SK-N-SH (cell line): Measurements from ENCODE around the gene PRM1. TPM values are rescaled to one million over a fixed set of nuclear protein-coding genes. Genes with fewer than 3 reads are reported as not detected.

Experiments used
- CTCF ChIA-PET: fragments of 300-600, 350-600 bp; formaldehyde crosslinking; extraction: SDS; loops from one replicate; lab custom pipeline; 2021; lab: Yijun Ruan, JAX
- POLR2A ChIA-PET: fragments of 350-600 bp; sonication (Branson Sonifier 250); formaldehyde crosslinking; extraction: SDS; loops from one replicate; lab custom pipeline; 2020; ENCODE audit warnings: antibody characterized with exemption, inconsistent platforms; lab: Yijun Ruan, JAX
- DNase-seq: peaks from one replicate; pipeline ENCODE4 v3.0.0; 2012
- H2AFZ ChIP-seq: fragments of 200-600 bp; sonication (generic); 2 replicates; pipeline ENCODE4 v1.8.1; 2016; ENCODE audit warnings: antibody characterized with exemption, mild to moderate bottlenecking, low read depth
- H3F3A ChIP-seq: fragments of 200-600 bp; sonication (generic); replicated peaks from 2 replicates; pipeline ENCODE3; 2016; ENCODE audit warnings: antibody characterized with exemption, mild to moderate bottlenecking; ENCODE audit not compliant: insufficient read depth
- H3K27ac ChIP-seq, 2 experiments: fragments of 200-500 bp in 1 of 2; fragments of 200-600 bp in 1 of 2; sonication (Bioruptor generic) in 1 of 2; sonication (generic), shearing (Covaris generic) in 1 of 2; 2 replicates each; pipeline versions ENCODE4 v1.5.1 to v1.6.1; 2014 to 2016; ENCODE audit warnings: low read depth in 2 of 2, inconsistent platforms in 1 of 2, low read length in 1 of 2, mild to moderate bottlenecking in 1 of 2, mixed read lengths in 1 of 2
- H3K27me3 ChIP-seq: fragments of 200-600 bp; sonication (generic), shearing (Covaris generic); 2 replicates; pipeline ENCODE4 v1.6.1; 2016; ENCODE audit warnings: mixed run types; ENCODE audit not compliant: insufficient read depth
- H3K36me3 ChIP-seq, 2 experiments: fragments of 200-500 bp in 1 of 2; fragments of 200-600 bp in 1 of 2; sonication (Bioruptor generic) in 1 of 2; sonication (generic) in 1 of 2; replicated peaks in 1 of 2; 2 replicates each; pipeline versions ENCODE3 to v1.5.1; 2014 to 2016; ENCODE audit warnings: low read length in 1 of 2, mild to moderate bottlenecking in 1 of 2; ENCODE audit not compliant: insufficient read depth in 2 of 2, control insufficient read depth in 1 of 2
- H3K4me1 ChIP-seq, 2 experiments: fragments of 200-500 bp in 1 of 2; fragments of 200-600 bp in 1 of 2; sonication (Bioruptor generic) in 1 of 2; sonication (generic), shearing (Covaris generic) in 1 of 2; 2 replicates each; pipeline versions ENCODE4 v1.5.1 to v1.6.1; 2014 to 2016; ENCODE audit warnings: low read depth in 1 of 2, low read length in 1 of 2, mixed run types in 1 of 2; ENCODE audit not compliant: insufficient read depth in 2 of 2, control insufficient read depth in 1 of 2
- H3K4me2 ChIP-seq: fragments of 200-600 bp; sonication (generic), shearing (Covaris generic); 2 replicates; pipeline ENCODE4 v1.6.1; 2017; ENCODE audit warnings: mixed run types
- H3K4me3 ChIP-seq, 2 experiments: fragments of 200-500 bp in 1 of 2; fragments of 200-600 bp in 1 of 2; sonication (Bioruptor generic) in 1 of 2; sonication (generic), shearing (Covaris generic) in 1 of 2; 2 replicates each; pipeline versions ENCODE4 v1.5.1 to v1.8.1; 2014 to 2016; ENCODE audit warnings: low read depth in 2 of 2, inconsistent platforms in 1 of 2, low read length in 1 of 2, mild to moderate bottlenecking in 1 of 2, mixed read lengths in 1 of 2, moderate library complexity in 1 of 2
- H3K79me2 ChIP-seq: fragments of 200-600 bp; sonication (generic); 2 replicates; pipeline ENCODE4 v1.8.1; 2017; ENCODE audit warnings: mild to moderate bottlenecking; ENCODE audit not compliant: insufficient read depth
- H3K9ac ChIP-seq: fragments of 200-600 bp; sonication (generic); 2 replicates; pipeline ENCODE4 v1.6.1; 2017; ENCODE audit warnings: mixed run types
- H3K9me2 ChIP-seq: fragments of 200-600 bp; sonication (generic); 2 replicates; pipeline ENCODE4 v1.6.1; 2017; ENCODE audit warnings: mixed run types
- H3K9me3 ChIP-seq: fragments of 200-600 bp; sonication (generic); 2 replicates; pipeline ENCODE4 v1.6.1; 2017; ENCODE audit warnings: mixed run types, mild to moderate bottlenecking, moderate library complexity
- H4K20me1 ChIP-seq: fragments of 200-600 bp; sonication (generic); 2 replicates; pipeline ENCODE4 v1.6.1; 2017; ENCODE audit warnings: mild to moderate bottlenecking, mixed run types; ENCODE audit not compliant: insufficient read depth
- CTCF ChIP-seq: fragments of 200-600 bp; sonication (generic); IDR thresholded peaks from 2 replicates; pipeline ENCODE4 v1.6.1; 2017; ENCODE audit warnings: antibody characterized with exemption, mild to moderate bottlenecking, moderate library complexity
- EZH2phosphoT487 ChIP-seq: fragments of 200-600 bp; sonication (generic); IDR thresholded peaks from 2 replicates; pipeline ENCODE4 v1.6.1; 2017; ENCODE audit warnings: low read depth, mixed run types, mild to moderate bottlenecking, antibody characterized with exemption, moderate library complexity, borderline replicate concordance
- FOXJ3 ChIP-seq: sonication (generic); formaldehyde crosslinking; IDR thresholded peaks from 2 replicates; pipeline ENCODE4 v1.5.1; 2020; ENCODE audit warnings: mild to moderate bottlenecking, missing genetic modification reagents
- FOXM1 ChIP-seq: IDR thresholded peaks from 2 replicates; pipeline ENCODE4 v1.4.0; 2012; ENCODE audit warnings: low read depth, mild to moderate bottlenecking
- GABPA ChIP-seq: IDR thresholded peaks from 2 replicates; pipeline ENCODE4 v1.4.0; 2012; ENCODE audit warnings: low read depth, mild to moderate bottlenecking
- IRF3 ChIP-seq: fragments of 150-350 bp; IDR thresholded peaks from 2 replicates; pipeline ENCODE4 v1.6.1; 2016; ENCODE audit warnings: mild to moderate bottlenecking, low read depth, low read length
- MEF2A ChIP-seq: IDR thresholded peaks from 2 replicates; pipeline ENCODE4 v1.4.0; 2012; ENCODE audit warnings: low read depth, borderline replicate concordance
- MXI1 ChIP-seq: IDR thresholded peaks from 2 replicates; pipeline ENCODE4 v1.6.1; 2012; ENCODE audit warnings: mild to moderate bottlenecking, low read depth, low read length, improper control_type of control experiment
- NRF1 ChIP-seq: IDR thresholded peaks from 2 replicates; pipeline ENCODE4 v1.6.1; 2012; ENCODE audit warnings: low read depth, mild to moderate bottlenecking, low read length
- PBX3 ChIP-seq: IDR thresholded peaks from 2 replicates; pipeline ENCODE4; 2012
- RCOR1 ChIP-seq: fragments of 150-350 bp; IDR thresholded peaks from 2 replicates; pipeline ENCODE4 v1.6.1; 2017; ENCODE audit warnings: antibody characterized with exemption, low read length
- REST ChIP-seq: IDR thresholded peaks from 2 replicates; pipeline ENCODE4 v1.6.1; 2012; ENCODE audit warnings: mild to moderate bottlenecking, low read depth, low read length, moderate library complexity
- RXRA ChIP-seq: IDR thresholded peaks from 2 replicates; pipeline ENCODE4 v1.4.0; 2012; ENCODE audit warnings: low read depth, mild to moderate bottlenecking, borderline replicate concordance
- SMC3 ChIP-seq: IDR thresholded peaks from 2 replicates; pipeline ENCODE4 v1.6.1; 2012; ENCODE audit warnings: low read depth, low read length, improper control_type of control experiment
- TAF1 ChIP-seq: IDR thresholded peaks from 2 replicates; pipeline ENCODE4 v1.6.1; 2012; ENCODE audit warnings: low read depth, mild to moderate bottlenecking, low read length, moderate library complexity, borderline replicate concordance
- TCF12 ChIP-seq: IDR thresholded peaks from 2 replicates; pipeline ENCODE4 v1.4.0; 2012
- USF1 ChIP-seq: IDR thresholded peaks from 2 replicates; pipeline ENCODE4 v1.4.0; 2012; ENCODE audit warnings: low read depth, borderline replicate concordance
- WGBS: methylation state at CpG from one replicate; pipeline ENCODE4 v1.1.6; 2017; ENCODE audit warnings: low lambda C conversion rate; 5-methylcytosine and 5-hydroxymethylcytosine counted together
- polyA plus RNA-seq, 3 experiments: library from polyadenylated mRNA; depleted of rRNA; stranded (reverse); fragments of >200 nt; gene quantifications; 2 replicates each; pipeline ENCODE4 v1.2.3, GENCODE V29; 2012

The PRM1 gene
- polyA plus RNA-seq, 1 of the 3 experiments (the other 2 are of a cell fraction), result not detected

- Histone ChIP-seq H3K79me2 (no peaks in the 10 kb centered on the region), H3K4me2 (no peak overlapping the region), H3K9me2 (no peaks in the 10 kb centered on the region), H3K4me3 (no peak overlapping the region), H2AFZ (no peak overlapping the region), H4K20me1 (no peaks in the 10 kb centered on the region), H3K27ac (no peak overlapping the region), H3K27me3 (no peaks in the 10 kb centered on the region), H3K36me3 (no peaks in the 10 kb centered on the region), H3K9me3 (no peaks in the 10 kb centered on the region), H3F3A (no peaks in the 10 kb centered on the region), H3K4me1 (peaks cover 0 to 12% of the 10 kb centered on the region in 2 experiments; a peak in 1 of 4 replicates), H3K9ac (no peak overlapping the region)
- DNase-seq, result no peak
- CTCF ChIA-PET, result no interaction called here
- no peak for TF ChIP-seq NRF1
- no peak for TF ChIP-seq FOXM1
- no peak for TF ChIP-seq REST
- TF ChIP-seq EZH2phosphoT487, result no peak
- TF ChIP-seq MEF2A, result no peak
- no peak for TF ChIP-seq CTCF
- TF ChIP-seq MXI1, result no peak
- no peak for TF ChIP-seq IRF3
- no peak for TF ChIP-seq TAF1
- TF ChIP-seq SMC3, result no peak
- TF ChIP-seq TCF12, result no peak
- no peak for TF ChIP-seq RXRA
- TF ChIP-seq USF1, result no peak
- no peak for TF ChIP-seq RCOR1
- TF ChIP-seq FOXJ3 (CRISPR knock-in tag), result no peak
- no peak for TF ChIP-seq PBX3
- no peak for TF ChIP-seq GABPA
- POLR2A ChIA-PET, result no interaction called here
- WGBS, result 78% methylated on average over 7 of the region's 7 CpGs
Measured at GRCh38 chr16:11306997-11307638, 26.0 kb upstream of the PRM1 start.
